K562 (cell line): Measurements from ENCODE around the gene BNIPL. TPM values are rescaled to one million over a fixed set of nuclear protein-coding genes. Genes with fewer than 3 reads are reported as not detected.

ENCODE experiments used
- EHMT2 ChIP-seq: fragments of 450-650 bp; IDR thresholded peaks from 2 replicates; pipeline ENCODE4 v1.6.1; 2018; ENCODE audit warnings: antibody characterized with exemption
- GATA2 ChIP-seq: sonication (generic); formaldehyde crosslinking; IDR thresholded peaks from 2 replicates; pipeline ENCODE4 v1.4.0; 2020; ENCODE audit warnings: mild to moderate bottlenecking, missing genetic modification reagents
- HCFC1 ChIP-seq: IDR thresholded peaks from 2 replicates; pipeline ENCODE4 v1.6.1; 2012; ENCODE audit warnings: low read depth, low read length, improper control_type of control experiment
- JUND ChIP-seq, 2 experiments: IDR thresholded peaks; 2 replicates in 1 of 2; 3 replicates in 1 of 2; pipeline ENCODE4 v1.6.1; 2011; ENCODE audit warnings: borderline replicate concordance in 2 of 2, low read depth in 2 of 2, low read length in 2 of 2, improper control_type of control experiment in 1 of 2, missing biosample characterization in 1 of 2, missing genetic modification characterization in 1 of 2, missing genetic modification reagents in 1 of 2
- KHSRP ChIP-seq: fragments of 450-650 bp; IDR thresholded peaks from 2 replicates; pipeline ENCODE4 v1.6.1; 2017
- NCOA6 ChIP-seq: fragments of 450-650 bp; IDR thresholded peaks from 2 replicates; pipeline ENCODE4 v1.6.1; 2017; ENCODE audit warnings: mild to moderate bottlenecking
- NFIC ChIP-seq: fragments of 450-650 bp; IDR thresholded peaks from 2 replicates; pipeline ENCODE4 v1.6.1; 2017; ENCODE audit warnings: mild to moderate bottlenecking, inconsistent platforms
- NFYB ChIP-seq: IDR thresholded peaks from 2 replicates; pipeline ENCODE4 v1.6.1; 2011; ENCODE audit warnings: mild to moderate bottlenecking, moderate library complexity; ENCODE audit not compliant: insufficient read length; ENCODE audit errors: extremely low read depth
- PTTG1 ChIP-seq: fragments of 450-650 bp; IDR thresholded peaks from 2 replicates; pipeline ENCODE4 v1.6.1; 2016; ENCODE audit warnings: low read depth, mild to moderate bottlenecking, missing genetic modification characterization, missing compliant biosample characterization
- RBM22 ChIP-seq: fragments of 200-400 bp; formaldehyde crosslinking; IDR thresholded peaks from 2 replicates; pipeline ENCODE4 v1.6.1; 2018; ENCODE audit warnings: low read length, low read depth; ENCODE audit not compliant: poor library complexity, severe bottlenecking
- SMARCC2 ChIP-seq: fragments of 450-650 bp; IDR thresholded peaks from 2 replicates; pipeline ENCODE4 v1.6.1; 2017; ENCODE audit warnings: antibody characterized with exemption, moderate library complexity, mild to moderate bottlenecking, low read depth
- SRSF1 ChIP-seq: fragments of 200-400 bp; formaldehyde crosslinking; IDR thresholded peaks from 2 replicates; pipeline ENCODE4 v1.6.1; 2017; ENCODE audit warnings: mild to moderate bottlenecking, low read depth, low read length, moderate library complexity
- TGIF2 ChIP-seq: sonication (generic); formaldehyde crosslinking; IDR thresholded peaks from 2 replicates; pipeline ENCODE4 v1.8.1; 2022; ENCODE audit warnings: mild to moderate bottlenecking, missing genetic modification reagents, moderate library complexity
- ZBED1 ChIP-seq: IDR thresholded peaks from 2 replicates; pipeline ENCODE4 v1.6.1; 2014
- ZFPM2 ChIP-seq: fragments of 250-450 bp; sonication (Bioruptor Pico); IDR thresholded peaks from 2 replicates; pipeline ENCODE4 v1.5.1; 2022; ENCODE audit warnings: mild to moderate bottlenecking
- ZKSCAN1 ChIP-seq: fragments of 150-350 bp; IDR thresholded peaks from 2 replicates; pipeline ENCODE4 v1.6.1; 2016; ENCODE audit warnings: low read depth, low read length
- ZNF584 ChIP-seq: fragments of 200-800 bp; sonication (Bioruptor generic); IDR thresholded peaks from 2 replicates; pipeline ENCODE4 v1.6.1; 2016; ENCODE audit warnings: low read depth, mild to moderate bottlenecking, missing genetic modification characterization, missing compliant biosample characterization
- polyA plus RNA-seq, 8 experiments: library from polyadenylated mRNA; depleted of rRNA in 4 of 8; stranded (reverse) in 5 of 8; unstranded in 3 of 8; fragments of >200 nt; fragmentation: Nextera tagmentation in 2 of 8; fragmentation: Illumina TruSeq in 1 of 8; extraction: Ambion mirVana in 2 of 8; extraction: Trizol in 1 of 8; gene quantifications; 2 replicates each; pipeline versions ENCODE4 v1.2.1 to v1.2.3, GENCODE V29; 2011 to 2014; ENCODE audit warnings: inconsistent platforms in 1 of 8, missing spikeins in 1 of 8
- total RNA-seq, 7 experiments: library from RNA; depleted of rRNA in 6 of 7; stranded (reverse); fragments of >200 nt in 6 of 7; fragmentation: Illumina TruSeq in 2 of 7; extraction: Trizol in 2 of 7; gene quantifications; 2 replicates each; pipeline versions ENCODE4 v1.2.1 to v1.2.3, GENCODE V29; 2011 to 2021; ENCODE audit warnings: low replicate concordance in 1 of 7
- TF ChIP-seq, protein P1 (sequence below): fragments of 450-650 bp; formaldehyde crosslinking; IDR thresholded peaks from 2 replicates; pipeline ENCODE4 v1.4.0; 2020; ENCODE audit warnings: mild to moderate bottlenecking, mixed read lengths
- TF ChIP-seq, protein P2 (sequence below): IDR thresholded peaks from 2 replicates; pipeline ENCODE4 v1.6.1; 2016; ENCODE audit warnings: missing genetic modification characterization, missing compliant biosample characterization
- TF ChIP-seq, protein P3 (sequence below), 2 experiments: fragments of 250-450 bp in 1 of 2; fragments of 450-650 bp in 1 of 2; sonication (Bioruptor Pico) in 1 of 2; IDR thresholded peaks; 2 replicates each; pipeline versions ENCODE4 v1.6.1 to v1.8.0; 2016 to 2021; ENCODE audit warnings: mild to moderate bottlenecking in 2 of 2, moderate library complexity in 2 of 2, missing compliant biosample characterization in 1 of 2, missing genetic modification characterization in 1 of 2
- TF ChIP-seq, protein P4 (sequence below): fragments of 250-450 bp; sonication (Bioruptor Pico); IDR thresholded peaks from 2 replicates; pipeline ENCODE4 v1.4.0; 2020; ENCODE audit warnings: borderline replicate concordance
- TF ChIP-seq, protein P5 (sequence below): fragments of 450-650 bp; IDR thresholded peaks from 2 replicates; pipeline ENCODE4 v1.6.1; 2014; ENCODE audit warnings: low read depth, mild to moderate bottlenecking, moderate library complexity, borderline replicate concordance

The BNIPL gene
- total and polyA plus RNA-seq, 9 of the 15 experiments (the other 6 are each of a cell fraction or from before 2014, with no cell fraction given), result 0.08 to 1.4 (median 0.68) TPM

DNA sequence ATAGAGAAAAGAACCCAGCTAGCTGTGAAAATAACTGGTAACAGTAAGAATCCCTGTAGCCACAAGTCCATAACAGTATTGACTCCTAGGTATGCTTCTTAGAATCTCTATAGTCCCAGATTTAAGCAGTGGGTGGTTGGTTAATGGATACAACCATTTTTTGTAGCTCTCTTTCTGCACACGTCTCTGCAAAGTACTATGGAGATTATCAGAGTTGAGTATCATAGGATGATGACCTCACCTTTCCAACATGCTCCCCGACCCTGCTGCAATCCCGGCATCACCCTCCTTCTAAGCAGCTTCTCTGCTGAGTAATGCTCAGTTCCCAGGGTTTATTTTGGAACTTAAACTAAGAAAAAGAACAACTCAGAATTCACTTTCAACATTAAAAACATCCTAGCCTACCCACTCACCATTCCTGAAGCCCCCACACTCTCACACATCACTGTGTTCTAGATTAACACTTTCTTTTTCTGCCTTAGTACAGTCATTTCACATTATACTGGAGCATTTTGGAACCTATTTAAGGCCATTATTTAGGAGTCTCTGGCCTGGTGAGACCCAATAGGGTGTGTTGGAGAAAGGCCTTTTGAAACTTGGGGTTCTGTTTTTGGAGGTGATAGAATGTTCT, 26.5 kb downstream of the BNIPL start (continued):
- TF ChIP-seq, protein P1, sequence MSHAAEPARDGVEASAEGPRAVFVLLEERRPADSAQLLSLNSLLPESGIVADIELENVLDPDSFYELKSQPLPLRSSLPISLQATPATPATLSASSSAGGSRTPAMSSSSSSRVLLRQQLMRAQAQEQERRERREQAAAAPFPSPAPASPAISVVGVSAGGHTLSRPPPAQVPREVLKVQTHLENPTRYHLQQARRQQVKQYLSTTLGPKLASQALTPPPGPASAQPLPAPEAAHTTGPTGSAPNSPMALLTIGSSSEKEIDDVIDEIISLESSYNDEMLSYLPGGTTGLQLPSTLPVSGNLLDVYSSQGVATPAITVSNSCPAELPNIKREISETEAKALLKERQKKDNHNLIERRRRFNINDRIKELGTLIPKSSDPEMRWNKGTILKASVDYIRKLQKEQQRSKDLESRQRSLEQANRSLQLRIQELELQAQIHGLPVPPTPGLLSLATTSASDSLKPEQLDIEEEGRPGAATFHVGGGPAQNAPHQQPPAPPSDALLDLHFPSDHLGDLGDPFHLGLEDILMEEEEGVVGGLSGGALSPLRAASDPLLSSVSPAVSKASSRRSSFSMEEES (CRISPR knock-in tag), result no peak
- TF ChIP-seq HCFC1, result no peak
- no peak for TF ChIP-seq KHSRP
- TF ChIP-seq, protein P2, sequence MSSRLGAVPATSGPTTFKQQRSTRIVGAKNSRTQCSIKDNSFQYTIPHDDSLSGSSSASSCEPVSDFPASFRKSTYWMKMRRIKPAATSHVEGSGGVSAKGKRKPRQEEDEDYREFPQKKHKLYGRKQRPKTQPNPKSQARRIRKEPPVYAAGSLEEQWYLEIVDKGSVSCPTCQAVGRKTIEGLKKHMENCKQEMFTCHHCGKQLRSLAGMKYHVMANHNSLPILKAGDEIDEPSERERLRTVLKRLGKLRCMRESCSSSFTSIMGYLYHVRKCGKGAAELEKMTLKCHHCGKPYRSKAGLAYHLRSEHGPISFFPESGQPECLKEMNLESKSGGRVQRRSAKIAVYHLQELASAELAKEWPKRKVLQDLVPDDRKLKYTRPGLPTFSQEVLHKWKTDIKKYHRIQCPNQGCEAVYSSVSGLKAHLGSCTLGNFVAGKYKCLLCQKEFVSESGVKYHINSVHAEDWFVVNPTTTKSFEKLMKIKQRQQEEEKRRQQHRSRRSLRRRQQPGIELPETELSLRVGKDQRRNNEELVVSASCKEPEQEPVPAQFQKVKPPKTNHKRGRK (tag), result no peak
- no peak; the same call in 1 of the 2 replicates for TF ChIP-seq SMARCC2
- no peak for TF ChIP-seq RBM22
- TF ChIP-seq, protein P3, sequence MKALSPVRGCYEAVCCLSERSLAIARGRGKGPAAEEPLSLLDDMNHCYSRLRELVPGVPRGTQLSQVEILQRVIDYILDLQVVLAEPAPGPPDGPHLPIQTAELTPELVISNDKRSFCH (CRISPR knock-in tag; IDR thresholded peaks at IDR 0.05), result no peak
- TF ChIP-seq, protein P3 (tag; IDR thresholded peaks at IDR 0.05), result no peak
- TF ChIP-seq NFYB, result no peak
- TF ChIP-seq GATA2 (CRISPR knock-in tag), result no peak
- TF ChIP-seq ZKSCAN1, result no peak
- no peak for TF ChIP-seq NFIC
- no peak for TF ChIP-seq NCOA6
- TF ChIP-seq ZFPM2, result no peak
- TF ChIP-seq EHMT2, result no peak
- TF ChIP-seq ZBED1, result no peak
- TF ChIP-seq ZNF584 (CRISPR knock-in tag), result no peak
- TF ChIP-seq, protein P4, sequence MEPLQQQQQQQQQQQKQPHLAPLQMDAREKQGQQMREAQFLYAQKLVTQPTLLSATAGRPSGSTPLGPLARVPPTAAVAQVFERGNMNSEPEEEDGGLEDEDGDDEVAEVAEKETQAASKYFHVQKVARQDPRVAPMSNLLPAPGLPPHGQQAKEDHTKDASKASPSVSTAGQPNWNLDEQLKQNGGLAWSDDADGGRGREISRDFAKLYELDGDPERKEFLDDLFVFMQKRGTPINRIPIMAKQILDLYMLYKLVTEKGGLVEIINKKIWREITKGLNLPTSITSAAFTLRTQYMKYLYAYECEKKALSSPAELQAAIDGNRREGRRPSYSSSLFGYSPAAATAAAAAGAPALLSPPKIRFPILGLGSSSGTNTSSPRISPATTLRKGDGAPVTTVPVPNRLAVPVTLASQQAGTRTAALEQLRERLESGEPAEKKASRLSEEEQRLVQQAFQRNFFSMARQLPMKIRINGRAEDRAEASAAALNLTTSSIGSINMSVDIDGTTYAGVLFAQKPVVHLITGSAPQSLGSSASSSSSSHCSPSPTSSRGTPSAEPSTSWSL (CRISPR knock-in tag), result no peak
- TF ChIP-seq PTTG1 (tag), result no peak
- TF ChIP-seq TGIF2 (CRISPR knock-in tag), result no peak
- peak; percentile 98 for TF ChIP-seq JUND (IDR thresholded peaks at IDR 0.05; ENCODE audit: borderline replicate concordance, low read depth, low read length)
- peak; percentile 99 for TF ChIP-seq JUND (tag; IDR thresholded peaks at IDR 0.05; ENCODE audit: borderline replicate concordance, low read depth, low read length)
- TF ChIP-seq SRSF1, result no peak
- TF ChIP-seq, protein P5, sequence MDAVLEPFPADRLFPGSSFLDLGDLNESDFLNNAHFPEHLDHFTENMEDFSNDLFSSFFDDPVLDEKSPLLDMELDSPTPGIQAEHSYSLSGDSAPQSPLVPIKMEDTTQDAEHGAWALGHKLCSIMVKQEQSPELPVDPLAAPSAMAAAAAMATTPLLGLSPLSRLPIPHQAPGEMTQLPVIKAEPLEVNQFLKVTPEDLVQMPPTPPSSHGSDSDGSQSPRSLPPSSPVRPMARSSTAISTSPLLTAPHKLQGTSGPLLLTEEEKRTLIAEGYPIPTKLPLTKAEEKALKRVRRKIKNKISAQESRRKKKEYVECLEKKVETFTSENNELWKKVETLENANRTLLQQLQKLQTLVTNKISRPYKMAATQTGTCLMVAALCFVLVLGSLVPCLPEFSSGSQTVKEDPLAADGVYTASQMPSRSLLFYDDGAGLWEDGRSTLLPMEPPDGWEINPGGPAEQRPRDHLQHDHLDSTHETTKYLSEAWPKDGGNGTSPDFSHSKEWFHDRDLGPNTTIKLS, result no peak
